Measurements from ENCODE around the gene SERAC1. TPM values are rescaled to one million over a fixed set of nuclear protein-coding genes. Genes with fewer than 3 reads are reported as not detected.
"Not testable (repeated sequence)": the region's sequence is repeated elsewhere in the genome, so short reads cannot be mapped to it uniquely, and the experiment has no call there.

SERAC1 gene
- total RNA-seq, 2 donors from 2014 or later: 2.4 to 3.2 TPM

GRCh38 chr6:158164579-158165170 is 3.4 kb downstream of the SERAC1 start:
- no peaks in the 10 kb centered on the region for H3K27me3 Mint-ChIP-seq
- H3K27ac Mint-ChIP-seq: no peak overlapping the region
- H3K4me3 Mint-ChIP-seq: no peak overlapping the region
- no peak for ATAC-seq
- peaks cover 7% of the 10 kb centered on the region for H3K36me3 Mint-ChIP-seq (ENCODE audit: low read depth)
- no peaks in the 10 kb centered on the region for H3K9me3 ChIP-seq (ENCODE audit: control insufficient read depth, low read length, poor library complexity, severe bottlenecking)
- H3K4me1 Mint-ChIP-seq: peaks cover 24% of the 10 kb centered on the region
- DNase-seq: no peak

DNA sequence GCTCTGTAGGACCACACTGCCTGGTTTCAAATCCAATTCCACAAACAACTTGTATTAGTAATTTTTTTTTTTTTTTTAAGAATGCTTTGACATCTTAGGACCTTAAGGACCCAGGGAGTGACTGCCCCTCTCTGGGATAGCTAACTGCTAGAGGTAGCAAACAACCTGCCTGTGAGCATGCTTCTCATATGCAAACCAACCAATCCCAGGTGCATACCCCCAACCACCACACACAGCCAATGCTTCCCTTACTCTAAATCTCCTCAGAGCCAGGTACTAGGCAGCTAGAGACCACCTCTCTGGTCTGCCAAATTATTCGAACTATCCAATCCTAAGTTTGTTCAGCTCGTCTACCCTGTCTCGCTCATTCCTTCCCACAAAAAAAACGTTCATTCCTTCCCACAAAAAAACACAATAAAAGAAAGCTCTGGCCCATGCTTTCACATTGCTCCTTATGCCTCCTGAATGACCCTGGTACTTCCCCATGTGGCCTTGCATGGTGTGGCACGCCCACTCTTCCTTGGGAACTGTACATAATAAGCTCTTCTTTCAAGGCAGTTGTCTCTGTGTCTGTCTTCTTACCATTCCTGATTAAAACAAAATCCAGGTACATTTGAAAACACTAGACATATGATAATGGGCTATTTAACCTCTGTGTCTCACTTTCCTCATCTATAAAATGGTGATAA is 6.4 kb downstream of the SERAC1 start:
- H3K9me3 ChIP-seq (ENCODE audit: control insufficient read depth, low read length, poor library complexity, severe bottlenecking): no peaks in the 10 kb centered on the region
- DNase-seq (no peak), ATAC-seq (no peak)
- H3K27ac Mint-ChIP-seq: peak overlapping the region; percentile 57
- peaks cover 5% of the 10 kb centered on the region for H3K36me3 Mint-ChIP-seq (ENCODE audit: low read depth)
- H3K27me3 Mint-ChIP-seq: no peaks in the 10 kb centered on the region
- H3K4me3 Mint-ChIP-seq: no peak overlapping the region
- H3K4me1 Mint-ChIP-seq: peaks cover 19% of the 10 kb centered on the region

- Mint-ChIP-seq H3K4me3 (no peak overlapping the region), H3K36me3 (ENCODE audit: low read depth) (peaks cover 4% of the 10 kb centered on the region), H3K4me1 (peaks cover 18% of the 10 kb centered on the region), H3K27me3 (no peaks in the 10 kb centered on the region), H3K27ac (no peak overlapping the region)
- no peak for ATAC-seq
- H3K9me3 ChIP-seq (ENCODE audit: control insufficient read depth, low read length, poor library complexity, severe bottlenecking): no peaks in the 10 kb centered on the region
- DNase-seq: no peak
Measured at GRCh38 chr6:158160932-158161539, 7.0 kb downstream of the SERAC1 start.

- H3K9me3 ChIP-seq (ENCODE audit: control insufficient read depth, low read length, poor library complexity, severe bottlenecking): no peaks in the 10 kb centered on the region
- H3K4me3 Mint-ChIP-seq: no peak overlapping the region
- peaks cover 11% of the 10 kb centered on the region for H3K4me1 Mint-ChIP-seq
- peaks cover 2% of the 10 kb centered on the region for H3K36me3 Mint-ChIP-seq (ENCODE audit: low read depth)
- DNase-seq (no peak), ATAC-seq (no peak)
- no peaks in the 10 kb centered on the region for H3K27me3 Mint-ChIP-seq
- no peak overlapping the region for H3K27ac Mint-ChIP-seq
Measured at GRCh38 chr6:158158748-158159147, 9.3 kb downstream of the SERAC1 start.

GRCh38 chr6:158158123-158158522 is 9.9 kb downstream of the SERAC1 start:
- Mint-ChIP-seq H3K36me3 (ENCODE audit: low read depth) (peaks cover 2% of the 10 kb centered on the region), H3K27ac (no peak overlapping the region), H3K4me3 (no peak overlapping the region), H3K4me1 (peaks cover 11% of the 10 kb centered on the region), H3K27me3 (no peaks in the 10 kb centered on the region)
- ATAC-seq (no peak), DNase-seq (no peak)
- H3K9me3 ChIP-seq (ENCODE audit: control insufficient read depth, low read length, poor library complexity, severe bottlenecking): no peaks in the 10 kb centered on the region

GRCh38 chr6:158157064-158157764 is 10.8 kb downstream of the SERAC1 start:
- H3K4me1 Mint-ChIP-seq: peaks cover 8% of the 10 kb centered on the region
- H3K36me3 Mint-ChIP-seq (ENCODE audit: low read depth): peaks cover 2% of the 10 kb centered on the region
- ATAC-seq (no peak), DNase-seq (no peak)
- H3K27me3 Mint-ChIP-seq: no peaks in the 10 kb centered on the region
- no peak overlapping the region for H3K27ac Mint-ChIP-seq
- no peaks in the 10 kb centered on the region for H3K9me3 ChIP-seq (ENCODE audit: control insufficient read depth, low read length, poor library complexity, severe bottlenecking)
- no peak overlapping the region for H3K4me3 Mint-ChIP-seq

DNA sequence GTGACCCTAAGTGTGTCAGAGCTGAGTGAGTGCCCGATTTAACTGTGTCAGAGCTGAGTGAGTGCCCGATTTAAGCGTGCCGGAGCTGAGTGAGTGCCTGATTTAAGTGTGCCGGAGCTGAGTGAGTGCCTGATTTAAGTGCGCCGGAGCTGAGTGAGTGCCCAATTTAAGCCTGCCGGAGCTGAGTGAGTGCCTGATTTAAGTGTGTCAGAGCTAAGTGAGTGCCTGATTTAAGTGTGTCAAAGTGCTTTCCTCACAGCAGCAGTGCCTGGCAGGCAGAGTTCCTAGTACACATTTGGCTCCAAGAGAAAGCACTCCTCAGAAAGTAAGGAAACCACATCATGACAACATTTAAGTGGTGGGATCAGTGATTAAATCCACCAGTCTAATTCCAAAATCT is 13.2 kb downstream of the SERAC1 start:
- ATAC-seq: no peak
- Mint-ChIP-seq H3K27me3 (no peaks in the 10 kb centered on the region), H3K36me3 (ENCODE audit: low read depth) (no peaks in the 10 kb centered on the region), H3K4me1 (no peaks in the 10 kb centered on the region), H3K27ac (no peak overlapping the region), H3K4me3 (no peak overlapping the region)
- no peak for DNase-seq
- no peaks in the 10 kb centered on the region for H3K9me3 ChIP-seq (ENCODE audit: control insufficient read depth, low read length, poor library complexity, severe bottlenecking)

DNA sequence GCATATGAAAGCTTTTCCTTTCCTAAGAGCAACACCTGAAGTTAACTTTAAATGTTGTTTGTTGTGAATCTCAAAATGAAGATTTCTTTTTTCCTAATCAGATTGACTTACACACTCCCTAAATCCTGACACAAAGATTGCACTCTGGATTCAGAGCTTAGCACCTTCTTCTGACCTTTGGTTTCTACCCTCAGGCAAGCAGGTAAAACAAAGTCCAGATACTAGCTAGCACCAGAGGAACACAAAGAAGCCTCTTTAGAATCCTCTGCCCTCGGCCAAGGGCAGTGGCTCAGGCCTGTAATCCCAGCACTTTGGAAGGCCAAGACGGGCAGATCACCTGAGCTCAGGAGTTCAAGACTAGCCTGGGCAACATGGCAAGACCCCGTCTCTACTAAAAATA is 14.5 kb downstream of the SERAC1 start:
- H3K9me3 ChIP-seq (ENCODE audit: control insufficient read depth, low read length, poor library complexity, severe bottlenecking): no peaks in the 10 kb centered on the region
- no peak for DNase-seq
- no peaks in the 10 kb centered on the region for H3K27me3 Mint-ChIP-seq
- no peaks in the 10 kb centered on the region for H3K36me3 Mint-ChIP-seq (ENCODE audit: low read depth)
- no peak for ATAC-seq
- no peaks in the 10 kb centered on the region for H3K4me1 Mint-ChIP-seq
- H3K27ac Mint-ChIP-seq: no peak overlapping the region
- no peak overlapping the region for H3K4me3 Mint-ChIP-seq

DNA sequence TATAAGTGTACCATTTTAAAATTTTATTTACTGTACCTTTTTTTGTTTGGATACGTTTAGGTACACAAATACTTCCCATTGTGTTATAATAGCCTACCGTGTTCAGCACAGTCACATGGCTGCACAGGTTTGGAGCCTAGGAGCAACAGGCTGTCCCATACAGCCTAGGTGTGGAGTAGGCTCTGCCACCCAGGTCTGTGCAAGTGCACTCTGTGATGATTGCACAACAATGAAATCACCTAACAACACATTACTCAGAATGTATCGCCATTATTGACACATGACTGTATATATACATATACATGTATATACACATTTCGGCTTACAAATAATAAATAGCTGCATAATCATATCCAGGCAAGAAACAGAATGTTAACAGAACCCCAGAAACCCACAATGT is 15.4 kb downstream of the SERAC1 start:
- Mint-ChIP-seq H3K36me3 (ENCODE audit: low read depth) (peaks cover 2% of the 10 kb centered on the region), H3K27ac (no peak overlapping the region), H3K4me3 (no peak overlapping the region)

GRCh38 chr6:158152025-158152424 is 16.0 kb downstream of the SERAC1 start:
- H3K27ac Mint-ChIP-seq; H3K36me3 Mint-ChIP-seq (ENCODE audit: low read depth); H3K4me3 Mint-ChIP-seq; H3K4me1 Mint-ChIP-seq; H3K9me3 ChIP-seq (ENCODE audit: control insufficient read depth, low read length, poor library complexity, severe bottlenecking); DNase-seq; H3K27me3 Mint-ChIP-seq; ATAC-seq: not testable (repeated sequence)

More for the DNA sequence above, 15.4 kb downstream of the SERAC1 start:
- no peaks in the 10 kb centered on the region for H3K9me3 ChIP-seq (ENCODE audit: control insufficient read depth, low read length, poor library complexity, severe bottlenecking)
- ATAC-seq (no peak), DNase-seq (no peak)
- Mint-ChIP-seq H3K4me1 (no peaks in the 10 kb centered on the region), H3K27me3 (no peaks in the 10 kb centered on the region)

GRCh38 chr6:158150701-158151100 is 17.4 kb downstream of the SERAC1 start:
- Mint-ChIP-seq H3K4me1 (no peaks in the 10 kb centered on the region), H3K36me3 (ENCODE audit: low read depth) (peaks cover 5% of the 10 kb centered on the region), H3K27ac (no peak overlapping the region), H3K4me3 (no peak overlapping the region), H3K27me3 (no peaks in the 10 kb centered on the region)
- ATAC-seq (no peak), DNase-seq (no peak)
- no peaks in the 10 kb centered on the region for H3K9me3 ChIP-seq (ENCODE audit: control insufficient read depth, low read length, poor library complexity, severe bottlenecking)

DNA sequence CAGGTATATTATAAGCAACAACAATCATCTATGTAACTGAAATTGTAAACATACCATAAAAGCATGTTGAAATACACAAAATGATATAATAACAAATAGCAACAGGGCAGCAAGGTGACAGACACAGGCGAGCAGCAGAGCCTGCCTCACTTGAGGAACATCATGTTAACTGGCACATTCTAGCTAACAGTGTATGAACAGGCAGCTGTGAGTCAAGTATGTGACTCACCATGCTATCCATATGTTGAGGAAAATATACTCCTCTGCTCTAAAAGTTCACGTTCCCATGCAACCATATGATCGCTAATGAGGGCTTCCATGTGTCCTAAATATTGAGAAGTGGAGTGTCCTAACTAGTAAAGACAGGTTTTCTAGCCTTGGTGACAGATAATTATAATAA is 18.4 kb downstream of the SERAC1 start:
- H3K9me3 ChIP-seq (ENCODE audit: control insufficient read depth, low read length, poor library complexity, severe bottlenecking): no peaks in the 10 kb centered on the region
- ATAC-seq: no peak
- Mint-ChIP-seq H3K36me3 (ENCODE audit: low read depth) (peaks cover 5% of the 10 kb centered on the region), H3K27me3 (no peaks in the 10 kb centered on the region), H3K27ac (no peak overlapping the region), H3K4me3 (no peak overlapping the region), H3K4me1 (no peaks in the 10 kb centered on the region)
- DNase-seq: no peak

DNA sequence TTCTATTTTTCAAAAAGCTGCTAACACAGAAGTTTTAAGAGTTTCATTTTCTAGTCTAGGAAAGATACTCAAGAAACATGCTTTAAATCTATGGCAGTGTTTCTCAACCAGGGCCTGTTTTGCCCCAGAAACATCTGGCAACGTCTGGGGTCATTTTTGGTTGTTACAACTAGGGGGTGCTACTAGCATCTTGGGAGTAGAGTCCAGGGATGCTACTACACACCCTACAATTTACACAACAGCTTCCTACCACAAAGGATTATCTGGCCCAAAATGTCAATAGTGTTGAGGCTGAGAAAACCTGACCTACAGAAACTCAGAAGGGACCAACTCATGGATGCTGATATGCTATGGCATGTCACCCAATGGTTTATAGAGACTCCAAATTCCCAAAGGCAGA is 24.4 kb downstream of the SERAC1 start:
- no peak overlapping the region for H3K27ac Mint-ChIP-seq
- no peak for ATAC-seq

More for the DNA sequence above, 24.4 kb downstream of the SERAC1 start:
- DNase-seq: no peak
- peaks cover 5% of the 10 kb centered on the region for H3K36me3 Mint-ChIP-seq (ENCODE audit: low read depth)
- no peaks in the 10 kb centered on the region for H3K4me1 Mint-ChIP-seq
- H3K9me3 ChIP-seq (ENCODE audit: control insufficient read depth, low read length, poor library complexity, severe bottlenecking): no peaks in the 10 kb centered on the region
- H3K4me3 Mint-ChIP-seq: no peak overlapping the region
- no peaks in the 10 kb centered on the region for H3K27me3 Mint-ChIP-seq
